ENCODE data around the gene PLCB4. TPM values are rescaled to one million over a fixed set of nuclear protein-coding genes. Genes with fewer than 3 reads are reported as not detected.

Gene PLCB4
- total RNA-seq, 1 experiment from 2014 or later: 22.7 TPM

GRCh38 chr20:9485614-9486340 is 416.9 kb downstream of the PLCB4 start:
- peak; percentile 25 for DNase-seq (ENCODE audit: low read depth)

GRCh38 chr20:9487231-9487630 is 418.3 kb downstream of the PLCB4 start:
- no peak for DNase-seq (ENCODE audit: low read depth)

- peak; percentile 43 for DNase-seq (ENCODE audit: low read depth)
These were observed 419.2 kb downstream of the PLCB4 start for GRCh38 chr20:9488063-9488462.

GRCh38 chr20:9490161-9490560 is 421.3 kb downstream of the PLCB4 start:
- DNase-seq (ENCODE audit: low read depth): no peak

GRCh38 chr20:9490631-9491030 is 421.7 kb downstream of the PLCB4 start:
- DNase-seq (ENCODE audit: low read depth): no peak

- DNase-seq (ENCODE audit: low read depth): no peak
These were observed 422.4 kb downstream of the PLCB4 start for GRCh38 chr20:9491324-9491723.

- no peak for DNase-seq (ENCODE audit: low read depth)
These were observed 423.2 kb downstream of the PLCB4 start for GRCh38 chr20:9492067-9492466.

- DNase-seq (ENCODE audit: low read depth): no peak
These were observed 424.9 kb downstream of the PLCB4 start for GRCh38 chr20:9493803-9494202.

GRCh38 chr20:9495701-9496100 is 426.8 kb downstream of the PLCB4 start:
- DNase-seq (ENCODE audit: low read depth): no peak

- no peak for DNase-seq (ENCODE audit: low read depth)
These were observed 427.3 kb downstream of the PLCB4 start for GRCh38 chr20:9496155-9496554.

GRCh38 chr20:9498322-9498721 is 429.4 kb downstream of the PLCB4 start:
- DNase-seq (ENCODE audit: low read depth): peak; percentile 64

- DNase-seq (ENCODE audit: low read depth): no peak
These were observed 430.4 kb downstream of the PLCB4 start for GRCh38 chr20:9499126-9499899.

- DNase-seq (ENCODE audit: low read depth): peak; percentile 6
These were observed 431.2 kb downstream of the PLCB4 start for GRCh38 chr20:9500121-9500520.

- no peak for DNase-seq (ENCODE audit: low read depth)
These were observed 432.6 kb downstream of the PLCB4 start for GRCh38 chr20:9501473-9501872.

- peak; percentile 59 for DNase-seq (ENCODE audit: low read depth)
These were observed 434.8 kb downstream of the PLCB4 start for GRCh38 chr20:9503526-9504245.

GRCh38 chr20:9506280-9506821 is 437.5 kb downstream of the PLCB4 start:
- DNase-seq (ENCODE audit: low read depth): no peak

GRCh38 chr20:9506964-9507369 is 438.1 kb downstream of the PLCB4 start:
- DNase-seq (ENCODE audit: low read depth): no peak

GRCh38 chr20:9507544-9508239 is 438.8 kb downstream of the PLCB4 start:
- DNase-seq (ENCODE audit: low read depth): no peak

GRCh38 chr20:9508240-9508661 is 439.4 kb downstream of the PLCB4 start:
- DNase-seq (ENCODE audit: low read depth): no peak

- DNase-seq (ENCODE audit: low read depth): no peak
These were observed 439.9 kb downstream of the PLCB4 start for GRCh38 chr20:9508696-9509178.

GRCh38 chr20:9509246-9509645 is 440.4 kb downstream of the PLCB4 start:
- no peak for DNase-seq (ENCODE audit: low read depth)

All from HT1080 (cell line).